ENCODE results near the gene MRPL32.

The MRPL32 gene

GRCh38 chr7:42939457-42940240 lies 7.5 kb downstream of the MRPL32 start:
- DNase-seq (ENCODE audit: low spot score) (no peak), ATAC-seq (ENCODE audit: low read depth) (no peak)
- Histone ChIP-seq H3K27me3 (ENCODE audit: insufficient read depth, poor library complexity, severe bottlenecking) (no peaks in the 10 kb centered on the region), H3K27ac (ENCODE audit: poor library complexity, severe bottlenecking) (no peak overlapping the region), H3K4me3 (ENCODE audit: severe bottlenecking) (no peak overlapping the region), H3K4me1 (ENCODE audit: insufficient read depth, poor library complexity, severe bottlenecking) (no peaks in the 10 kb centered on the region), H3K9me3 (ENCODE audit: severe bottlenecking) (no peaks in the 10 kb centered on the region), H3K36me3 (ENCODE audit: low read depth) (peaks cover 49% of the 10 kb centered on the region)
- TF ChIP-seq, protein P1, sequence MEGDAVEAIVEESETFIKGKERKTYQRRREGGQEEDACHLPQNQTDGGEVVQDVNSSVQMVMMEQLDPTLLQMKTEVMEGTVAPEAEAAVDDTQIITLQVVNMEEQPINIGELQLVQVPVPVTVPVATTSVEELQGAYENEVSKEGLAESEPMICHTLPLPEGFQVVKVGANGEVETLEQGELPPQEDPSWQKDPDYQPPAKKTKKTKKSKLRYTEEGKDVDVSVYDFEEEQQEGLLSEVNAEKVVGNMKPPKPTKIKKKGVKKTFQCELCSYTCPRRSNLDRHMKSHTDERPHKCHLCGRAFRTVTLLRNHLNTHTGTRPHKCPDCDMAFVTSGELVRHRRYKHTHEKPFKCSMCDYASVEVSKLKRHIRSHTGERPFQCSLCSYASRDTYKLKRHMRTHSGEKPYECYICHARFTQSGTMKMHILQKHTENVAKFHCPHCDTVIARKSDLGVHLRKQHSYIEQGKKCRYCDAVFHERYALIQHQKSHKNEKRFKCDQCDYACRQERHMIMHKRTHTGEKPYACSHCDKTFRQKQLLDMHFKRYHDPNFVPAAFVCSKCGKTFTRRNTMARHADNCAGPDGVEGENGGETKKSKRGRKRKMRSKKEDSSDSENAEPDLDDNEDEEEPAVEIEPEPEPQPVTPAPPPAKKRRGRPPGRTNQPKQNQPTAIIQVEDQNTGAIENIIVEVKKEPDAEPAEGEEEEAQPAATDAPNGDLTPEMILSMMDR (IDR thresholded peaks at IDR 0.05; ENCODE audit: poor library complexity, severe bottlenecking), result no peak

DNA sequence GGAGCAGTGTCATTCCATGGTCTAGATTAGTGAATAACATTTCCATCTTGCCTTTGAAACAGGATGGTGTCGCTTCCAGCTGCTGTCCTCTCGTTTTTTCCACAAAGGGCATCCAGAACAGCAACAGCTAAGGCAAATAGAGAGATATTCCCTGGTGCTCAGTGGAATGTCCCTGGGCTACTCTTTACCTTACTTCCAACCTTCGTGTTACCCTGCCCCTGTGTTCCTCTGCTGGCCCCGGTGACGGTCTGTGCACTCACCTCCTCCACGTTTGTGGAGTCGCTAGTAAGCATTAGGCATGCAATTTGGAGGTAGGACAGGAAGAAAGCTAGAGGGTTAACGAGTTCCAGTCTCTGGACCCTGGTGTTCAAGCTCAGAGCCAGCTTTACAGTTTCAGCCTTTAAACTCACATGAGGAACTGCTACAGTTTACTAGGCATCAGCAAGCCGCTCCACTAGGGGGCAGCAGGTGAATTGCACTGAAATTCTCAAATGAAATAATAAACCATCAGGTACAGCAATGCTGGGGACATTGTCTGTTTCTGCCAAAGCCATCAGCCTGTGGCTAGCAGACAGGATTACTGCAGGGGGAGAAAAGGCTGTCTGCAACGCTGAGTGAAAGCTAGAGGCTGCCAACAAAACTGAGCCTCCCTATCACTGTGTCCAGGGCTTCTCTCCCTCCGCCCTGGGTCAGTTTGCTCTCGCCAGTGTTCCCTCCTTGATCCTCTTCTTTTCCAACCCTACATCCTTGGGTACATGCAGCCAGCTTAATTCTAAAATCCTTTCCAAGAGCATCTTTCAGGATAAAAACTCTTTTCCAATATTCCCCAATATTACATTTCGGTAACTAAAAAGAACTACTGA lies 9.0 kb downstream of the MRPL32 start:
- peak; percentile 72 for ATAC-seq (ENCODE audit: low read depth)
- H3K27me3 ChIP-seq (ENCODE audit: insufficient read depth, poor library complexity, severe bottlenecking), result no peaks in the 10 kb centered on the region
- H3K27ac ChIP-seq (ENCODE audit: poor library complexity, severe bottlenecking), result no peak overlapping the region

GRCh38 chr7:42945821-42946626 lies 13.8 kb downstream of the MRPL32 start:
- H3K27me3 ChIP-seq (ENCODE audit: insufficient read depth, poor library complexity, severe bottlenecking), result no peaks in the 10 kb centered on the region
- no peaks in the 10 kb centered on the region for H3K9me3 ChIP-seq (ENCODE audit: severe bottlenecking)
- DNase-seq (ENCODE audit: low spot score) (no peak), ATAC-seq (ENCODE audit: low read depth) (no peak)
- H3K4me3 ChIP-seq (ENCODE audit: severe bottlenecking), result no peak overlapping the region
- no peaks in the 10 kb centered on the region for H3K36me3 ChIP-seq (ENCODE audit: low read depth)
- no peaks in the 10 kb centered on the region for H3K4me1 ChIP-seq (ENCODE audit: insufficient read depth, poor library complexity, severe bottlenecking)
- TF ChIP-seq, protein P1 (IDR thresholded peaks at IDR 0.05; ENCODE audit: poor library complexity, severe bottlenecking), result no peak
- no peak overlapping the region for H3K27ac ChIP-seq (ENCODE audit: poor library complexity, severe bottlenecking)

More for the DNA sequence above, 9.0 kb downstream of the MRPL32 start:
- H3K4me3 ChIP-seq (ENCODE audit: severe bottlenecking), result no peak overlapping the region
- TF ChIP-seq, protein P1 (IDR thresholded peaks at IDR 0.05; ENCODE audit: poor library complexity, severe bottlenecking), result peak; percentile 92
- peaks cover 33% of the 10 kb centered on the region for H3K36me3 ChIP-seq (ENCODE audit: low read depth)
- no peak for DNase-seq (ENCODE audit: low spot score)
- no peaks in the 10 kb centered on the region for H3K4me1 ChIP-seq (ENCODE audit: insufficient read depth, poor library complexity, severe bottlenecking)
- H3K9me3 ChIP-seq (ENCODE audit: severe bottlenecking), result no peaks in the 10 kb centered on the region

DNA sequence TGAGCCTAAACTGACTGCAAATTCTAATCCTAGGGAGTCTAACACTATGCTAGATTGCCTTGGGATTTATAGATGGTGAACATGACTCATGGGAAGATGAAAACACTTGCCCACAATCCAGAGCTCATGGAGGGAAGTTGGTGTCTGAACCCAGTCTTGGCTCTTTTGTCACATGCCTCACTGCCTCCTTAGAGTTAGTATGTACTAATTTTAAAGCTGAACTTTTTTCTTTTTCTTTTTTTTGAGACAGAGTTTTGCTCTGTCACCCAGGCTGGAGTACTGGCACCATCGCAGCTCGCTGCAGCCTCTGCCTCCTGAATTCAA lies 14.4 kb downstream of the MRPL32 start:
- no peaks in the 10 kb centered on the region for H3K9me3 ChIP-seq (ENCODE audit: severe bottlenecking)
- H3K4me3 ChIP-seq (ENCODE audit: severe bottlenecking), result no peak overlapping the region
- no peak overlapping the region for H3K27ac ChIP-seq (ENCODE audit: poor library complexity, severe bottlenecking)

More for the DNA sequence above, 14.4 kb downstream of the MRPL32 start:
- DNase-seq (ENCODE audit: low spot score), result no peak
- Histone ChIP-seq H3K4me1 (ENCODE audit: insufficient read depth, poor library complexity, severe bottlenecking) (no peaks in the 10 kb centered on the region), H3K27me3 (ENCODE audit: insufficient read depth, poor library complexity, severe bottlenecking) (no peaks in the 10 kb centered on the region), H3K36me3 (ENCODE audit: low read depth) (no peaks in the 10 kb centered on the region)
- no peak for ATAC-seq (ENCODE audit: low read depth)
- TF ChIP-seq, protein P1 (IDR thresholded peaks at IDR 0.05; ENCODE audit: poor library complexity, severe bottlenecking), result no peak

Measured in RWPE2 (cell line).